ENCODE data around the gene HSD17B1.
A peak's percentile ranks its signal among the peaks of the same experiment; 100 is the strongest.
"Not testable (repeated sequence)": the region's sequence is repeated elsewhere in the genome, so short reads cannot be mapped to it uniquely, and the experiment has no call there.

HSD17B1 gene

GRCh38 chr17:42547698-42548069 lies 5.0 kb upstream of the HSD17B1 start:
- DNase-seq (ENCODE audit: low spot score): no peak

DNA sequence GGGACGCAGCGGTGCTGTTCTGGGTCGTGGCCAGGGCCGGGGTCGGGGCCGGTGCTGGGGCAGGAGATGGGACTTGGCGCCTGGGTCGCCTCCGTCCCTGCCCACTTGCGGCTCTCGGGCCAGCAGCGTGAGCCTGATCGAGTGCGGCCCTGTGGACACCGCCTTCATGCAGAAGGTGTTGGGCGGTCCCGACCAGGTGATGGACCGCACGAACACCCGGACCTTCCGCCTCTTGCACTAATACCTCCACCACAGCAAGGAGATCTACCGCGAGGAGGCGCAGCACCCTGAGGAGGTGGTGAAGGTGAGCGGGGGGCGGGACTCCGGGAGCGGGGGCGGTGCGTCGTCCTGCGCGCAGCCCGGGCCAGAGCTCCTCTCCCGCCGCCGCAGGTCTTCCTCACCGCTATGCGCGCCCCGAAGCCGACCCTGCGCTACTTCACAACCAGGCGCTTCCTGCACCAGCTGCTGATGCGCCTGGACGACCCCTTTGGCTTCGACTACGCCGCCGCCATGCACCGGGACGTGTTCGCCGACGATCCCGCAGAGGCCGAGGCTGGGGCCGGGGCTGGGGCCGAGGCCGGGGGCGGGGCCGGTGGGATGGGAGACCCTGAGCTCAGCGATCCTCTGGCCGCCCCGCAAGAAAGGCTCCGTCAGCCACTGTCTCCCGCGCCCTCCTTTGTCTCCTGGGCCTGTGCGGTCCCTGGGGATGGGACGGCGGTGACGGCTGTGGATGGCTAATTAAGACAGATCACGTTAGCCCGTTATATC lies 4.5 kb upstream of the HSD17B1 start:
- DNase-seq (ENCODE audit: low spot score): peak; percentile 79

GRCh38 chr17:42548993-42549755 lies 3.5 kb upstream of the HSD17B1 start:
- DNase-seq (ENCODE audit: low spot score): no peak

- no peak for DNase-seq (ENCODE audit: low spot score)
These were observed 567 bp downstream of the HSD17B1 start for GRCh38 chr17:42553161-42553818.

- DNase-seq (ENCODE audit: low spot score): no peak
These were observed 1.1 kb downstream of the HSD17B1 start for GRCh38 chr17:42553866-42554249.

DNA sequence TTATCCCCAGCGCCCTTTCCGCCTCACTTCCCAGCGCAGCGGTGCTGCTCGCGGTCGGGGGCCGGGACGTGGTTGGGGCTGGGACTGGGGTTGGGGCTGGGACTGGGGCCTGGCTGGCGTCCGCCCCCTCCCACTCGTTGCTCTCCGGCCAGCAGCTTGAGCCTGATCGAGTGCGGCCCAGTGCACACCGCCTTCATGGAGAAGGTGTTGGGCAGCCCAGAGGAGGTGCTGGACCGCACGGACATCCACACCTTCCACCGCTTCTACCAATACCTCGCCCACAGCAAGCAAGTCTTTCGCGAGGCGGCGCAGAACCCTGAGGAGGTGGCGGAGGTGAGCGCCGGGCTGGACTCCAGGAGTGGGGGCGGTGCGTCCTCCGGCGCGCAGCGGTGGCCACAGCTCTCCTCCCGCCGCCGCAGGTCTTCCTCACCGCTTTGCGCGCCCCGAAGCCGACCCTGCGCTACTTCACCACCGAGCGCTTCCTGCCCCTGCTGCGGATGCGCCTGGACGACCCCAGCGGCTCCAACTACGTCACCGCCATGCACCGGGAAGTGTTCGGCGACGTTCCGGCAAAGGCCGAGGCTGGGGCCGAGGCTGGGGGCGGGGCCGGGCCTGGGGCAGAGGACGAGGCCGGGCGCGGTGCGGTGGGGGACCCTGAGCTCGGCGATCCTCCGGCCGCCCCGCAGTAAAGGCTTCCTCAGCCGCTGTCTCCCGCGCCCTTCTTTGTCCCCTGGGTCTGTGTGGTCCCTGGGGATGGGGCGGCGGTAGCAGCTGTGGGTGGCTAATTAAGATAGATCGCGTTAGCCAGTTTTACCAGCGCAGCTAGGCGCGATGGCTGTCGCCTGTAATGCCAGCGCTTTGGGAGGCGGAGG lies 1.8 kb downstream of the HSD17B1 start:
- peak; percentile 77 for DNase-seq (ENCODE audit: low spot score)

DNA sequence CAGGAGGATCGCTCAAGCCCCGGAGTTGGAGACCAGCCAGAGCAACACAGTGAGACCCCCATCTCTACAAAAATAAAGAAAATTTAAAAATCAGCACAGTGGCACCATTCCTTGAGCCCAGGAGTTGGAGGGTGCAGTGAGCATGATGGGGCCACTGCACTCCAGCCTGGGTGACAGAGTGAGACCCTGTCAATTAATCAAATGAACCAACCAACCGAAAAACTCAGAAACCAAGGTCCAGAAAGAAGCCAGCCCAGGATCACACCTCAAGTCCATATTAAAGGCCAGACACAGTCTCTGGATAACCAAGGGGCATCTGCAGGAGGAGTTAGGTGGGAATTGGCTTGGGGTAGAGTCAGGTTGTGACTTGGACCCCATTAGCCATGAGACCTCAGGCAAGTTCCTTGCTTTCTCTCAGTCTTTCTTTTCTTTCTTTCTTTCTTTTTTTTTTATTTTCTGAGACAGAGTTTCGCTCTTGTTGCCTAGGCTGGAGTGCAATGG lies 2.4 kb downstream of the HSD17B1 start:
- no peak for DNase-seq (ENCODE audit: low spot score)

GRCh38 chr17:42555961-42556617 lies 3.4 kb downstream of the HSD17B1 start:
- not testable (repeated sequence) for DNase-seq (ENCODE audit: low spot score)

DNA sequence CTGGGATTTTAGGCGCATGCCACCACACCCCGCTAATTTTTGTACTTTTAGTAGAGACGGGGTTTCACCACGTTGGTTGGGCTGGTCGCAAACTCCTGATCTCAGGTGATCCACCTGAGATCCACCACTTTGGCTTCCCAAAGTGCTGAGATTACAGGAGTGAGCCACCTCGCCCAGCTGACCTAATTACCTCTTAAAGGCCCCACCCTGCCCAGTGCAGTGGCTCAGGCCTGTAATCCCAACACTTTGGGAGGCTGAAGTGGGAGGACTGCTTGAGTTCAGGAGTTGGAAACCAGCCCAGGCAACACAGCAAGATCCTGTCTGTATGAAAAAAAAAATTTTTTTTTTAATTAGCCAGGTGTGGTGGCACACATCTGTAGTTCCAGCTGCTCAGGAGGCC lies 6.4 kb downstream of the HSD17B1 start:
- no peak for DNase-seq (ENCODE audit: low spot score)

DNA sequence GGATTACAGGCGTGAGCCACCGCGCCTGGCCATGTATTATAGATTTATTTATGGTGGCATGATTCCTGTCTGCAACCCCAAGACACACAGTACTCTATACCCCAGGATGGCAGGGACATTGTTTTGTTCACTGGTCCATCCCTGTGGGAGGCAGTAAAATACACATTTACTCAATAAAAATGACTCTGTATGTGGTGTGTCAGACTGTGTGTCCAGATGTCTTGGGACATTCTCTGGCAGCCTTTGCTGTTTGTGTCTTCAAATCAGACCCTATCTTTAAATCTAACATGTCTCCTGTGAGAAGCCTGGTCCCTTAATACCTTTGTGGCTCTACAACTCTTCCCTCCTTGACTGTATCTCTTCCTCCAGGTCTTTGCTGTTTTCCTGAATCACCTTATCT lies 7.5 kb downstream of the HSD17B1 start:
- no peak for DNase-seq (ENCODE audit: low spot score)

GRCh38 chr17:42561897-42562387 lies 9.2 kb downstream of the HSD17B1 start, which contains the start of gene COASY:
Gene COASY, plus strand, starts transcription at chr17:42562148. Its CDS starts 475 bp downstream, at chr17:42562623.
- peak; percentile 90 for DNase-seq (ENCODE audit: low spot score)

- no peak for DNase-seq (ENCODE audit: low spot score)
These were observed 9.8 kb downstream of the HSD17B1 start for GRCh38 chr17:42562388-42563142.

- DNase-seq (ENCODE audit: low spot score): no peak
These were observed 10.4 kb downstream of the HSD17B1 start for GRCh38 chr17:42563143-42563509.

DNA sequence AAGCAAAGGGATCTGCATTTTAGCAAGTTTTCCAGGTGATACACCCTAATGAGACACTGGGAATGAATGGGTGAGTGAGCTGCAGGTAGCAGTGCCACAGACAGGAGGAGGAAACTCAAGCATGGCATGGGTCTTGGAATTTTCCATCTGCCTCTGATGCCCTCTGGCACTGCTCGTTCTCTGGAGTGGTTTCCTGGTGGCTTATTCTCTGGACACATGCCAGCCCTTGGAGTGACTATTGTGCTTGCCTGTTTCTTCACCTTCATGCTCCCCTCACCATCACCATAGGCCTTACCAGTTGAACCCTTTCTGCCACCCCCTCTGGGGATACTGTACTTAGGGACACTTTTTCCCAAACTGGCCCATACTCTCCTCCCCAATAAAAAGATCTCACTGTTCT lies 10.8 kb downstream of the HSD17B1 start:
- DNase-seq (ENCODE audit: low spot score): no peak

GRCh38 chr17:42563950-42564349 lies 11.2 kb downstream of the HSD17B1 start:
- no peak for DNase-seq (ENCODE audit: low spot score)

DNA sequence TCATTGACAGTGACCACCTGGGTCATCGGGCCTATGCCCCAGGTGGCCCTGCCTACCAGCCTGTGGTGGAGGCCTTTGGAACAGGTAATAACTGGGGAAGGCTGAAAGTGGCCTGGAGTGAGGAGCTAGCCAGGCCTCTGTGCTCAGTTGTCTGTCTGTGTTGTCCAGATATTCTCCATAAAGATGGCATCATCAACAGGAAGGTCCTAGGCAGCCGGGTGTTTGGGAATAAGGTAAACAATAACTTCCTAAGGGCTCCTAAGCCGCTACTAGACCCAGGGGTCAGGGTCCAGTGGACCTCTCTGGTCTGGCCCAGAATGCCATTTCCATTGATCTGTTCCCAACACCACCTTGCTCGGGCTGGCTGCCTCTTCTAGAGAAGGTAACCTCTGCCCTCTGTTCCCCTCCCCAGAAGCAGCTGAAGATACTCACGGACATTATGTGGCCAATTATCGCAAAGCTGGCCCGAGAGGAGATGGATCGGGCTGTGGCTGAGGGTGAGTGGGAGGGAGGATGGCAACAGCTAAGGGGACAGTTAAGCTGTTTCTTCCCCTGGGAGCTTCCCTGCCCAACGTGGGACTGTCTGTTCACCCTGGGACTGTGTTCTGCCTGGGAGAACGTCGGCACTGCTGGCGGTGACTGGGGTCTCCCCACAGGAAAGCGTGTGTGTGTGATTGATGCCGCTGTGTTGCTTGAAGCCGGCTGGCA lies 12.2 kb downstream of the HSD17B1 start:
- DNase-seq (ENCODE audit: low spot score): no peak

DNA sequence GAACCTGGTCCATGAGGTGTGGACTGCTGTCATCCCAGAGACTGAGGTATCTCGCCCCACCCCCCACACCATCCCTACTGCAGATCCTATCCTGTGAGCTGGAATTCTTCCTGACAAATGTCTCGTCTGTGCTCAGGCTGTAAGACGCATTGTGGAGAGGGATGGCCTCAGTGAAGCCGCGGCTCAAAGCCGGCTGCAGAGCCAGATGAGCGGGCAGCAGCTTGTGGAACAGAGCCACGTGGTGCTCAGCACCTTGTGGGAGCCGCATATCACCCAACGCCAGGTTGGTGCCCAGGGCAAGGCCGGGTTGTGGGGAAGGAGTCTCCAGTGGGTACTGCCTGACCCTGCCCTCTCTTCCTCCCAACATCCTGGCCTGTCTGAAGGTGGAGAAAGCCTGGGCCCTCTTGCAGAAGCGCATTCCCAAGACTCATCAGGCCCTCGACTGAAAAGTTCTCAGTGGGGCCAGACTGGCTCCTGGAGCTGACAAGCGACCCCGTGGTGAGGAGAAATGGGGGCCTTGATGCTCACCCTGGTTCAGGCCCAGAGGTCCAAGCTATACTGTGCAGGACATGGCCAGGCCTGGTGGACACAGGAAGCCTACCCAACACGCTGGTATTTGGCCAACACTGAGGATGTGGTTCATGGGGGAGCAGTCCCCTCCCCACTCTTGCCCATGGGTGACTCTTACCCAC lies 12.9 kb downstream of the HSD17B1 start:
- no peak for DNase-seq (ENCODE audit: low spot score)

DNA sequence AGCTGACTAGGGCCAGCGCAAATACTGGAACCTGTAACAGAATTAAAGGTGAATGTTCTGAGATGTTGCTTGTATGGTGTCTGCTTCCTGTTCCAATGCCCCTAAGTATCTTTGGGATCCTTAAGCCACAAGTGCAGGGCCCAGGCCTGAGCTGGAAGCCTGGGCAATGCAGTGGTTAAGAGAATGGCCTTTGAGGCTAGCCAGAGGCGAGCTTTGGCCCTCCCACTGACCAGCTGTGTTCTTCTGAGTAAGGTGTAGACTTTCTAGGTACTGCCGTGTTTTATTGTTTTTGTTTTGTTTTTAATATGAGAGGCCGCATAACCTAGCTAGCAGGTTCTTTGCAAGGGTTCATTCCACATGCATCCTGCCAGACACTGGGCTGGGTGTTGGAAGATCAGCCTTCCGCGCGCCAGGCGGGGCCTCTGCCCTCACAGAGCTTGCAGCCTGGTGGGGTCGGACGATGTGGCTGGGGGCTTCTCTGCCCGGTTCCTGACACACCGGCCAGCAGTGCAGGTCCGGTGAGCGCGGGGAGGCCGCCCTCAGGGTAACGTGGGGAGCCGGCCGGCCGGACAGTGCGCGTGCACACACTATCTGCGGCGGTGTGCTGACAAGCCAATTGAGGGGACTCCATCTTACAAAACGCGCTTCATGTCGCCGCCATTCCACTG lies 13.6 kb downstream of the HSD17B1 start:
- no peak for DNase-seq (ENCODE audit: low spot score)
